Tibial artery (tissue), 4 donors: Measurements from ENCODE around the gene ACSL1.
A peak's percentile ranks its signal among the peaks of the same experiment; 100 is the strongest.

ENCODE experiments used
- DNase-seq, 2 donors: peaks; one replicate each; pipeline ENCODE4 v3.0.0-alpha.2; 2019
- H3K27ac ChIP-seq, 2 donors: fragments of 200-600 bp; sonication (generic) in 1 of 2; 1 replicate in 1 of 2; 2 replicates in 1 of 2; pipeline ENCODE4 v1.5.1; 2018 to 2019; ENCODE audit warnings: mild to moderate bottlenecking in 1 of 2
- H3K27me3 ChIP-seq, 2 donors: fragments of 200-600 bp; sonication (generic) in 1 of 2; one replicate each; pipeline versions ENCODE4 v1.5.1 to v1.6.0; 2016 to 2019
- H3K36me3 ChIP-seq, 3 donors: fragments of 200-600 bp; sonication (generic) in 2 of 3; one replicate each; pipeline ENCODE4 v1.5.1; 2016 to 2019; ENCODE audit warnings: mild to moderate bottlenecking in 2 of 3
- H3K4me1 ChIP-seq, 4 donors: fragments of 200-600 bp; sonication (generic) in 2 of 4; 1 replicate in 3 of 4; 2 replicates in 1 of 4; pipeline ENCODE4 v1.5.1; 2016 to 2019
- H3K4me3 ChIP-seq, 2 donors: fragments of 200-600 bp; sonication (generic) in 1 of 2; 1 replicate in 1 of 2; 2 replicates in 1 of 2; pipeline ENCODE4 v1.5.1; 2018 to 2019; ENCODE audit warnings: mild to moderate bottlenecking in 2 of 2
- H3K9me3 ChIP-seq, 3 donors: fragments of 200-600 bp; sonication (generic) in 1 of 3; one replicate each; pipeline ENCODE4 v1.5.1; 2016 to 2019
- CTCF ChIP-seq, 2 experiments: fragments of 200-600 bp in 1 of 2; fragments of 450-650 bp in 1 of 2; IDR thresholded peaks; one replicate each; pipeline ENCODE4 v1.5.1; 2017 to 2019; ENCODE audit warnings: antibody characterized with exemption in 2 of 2, mild to moderate bottlenecking in 1 of 2, moderate library complexity in 1 of 2
- intact Hi-C: fragments of 100-400 bp; cut with DNase I; formaldehyde crosslinking; loops from one replicate; pipeline ENCODE4 v1.15.0; 2023; ENCODE audit warnings: low total_unique reads

The ACSL1 gene

DNA sequence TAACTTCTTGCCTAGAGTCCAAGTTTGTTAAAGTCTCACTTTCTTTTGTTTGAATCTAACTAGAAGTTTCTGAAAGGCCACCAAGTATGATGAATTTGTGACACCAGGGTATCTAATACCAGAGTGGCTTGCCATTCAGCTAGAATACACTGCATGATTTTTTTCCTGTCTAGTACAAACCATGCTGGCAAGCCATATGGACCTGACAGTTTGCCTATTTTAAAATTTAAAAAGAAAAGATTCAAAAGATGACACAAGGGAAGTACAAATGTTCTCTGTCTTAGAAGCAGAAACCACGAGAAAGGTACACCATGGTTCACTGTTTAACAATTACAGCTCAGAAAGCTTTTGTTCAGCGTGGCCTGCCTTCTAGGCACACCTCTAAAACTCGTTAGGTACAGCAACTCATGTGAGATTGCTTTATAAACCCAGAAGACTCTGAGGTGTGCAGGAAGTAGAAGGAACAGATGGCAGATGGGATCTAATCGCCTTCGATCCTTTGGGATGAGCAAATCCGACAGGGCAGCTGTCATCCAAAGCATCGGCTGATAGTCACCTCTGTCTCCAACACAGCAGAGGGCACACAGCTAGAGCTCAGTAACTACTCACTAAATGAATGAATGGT is 56.5 kb downstream of the ACSL1 start:
- Histone ChIP-seq H3K27ac (no peak overlapping the region), H3K36me3 (peaks cover 56 to 85% (median 62%) of the 10 kb centered on the region in 3 donors), H3K4me1 (no peaks in the 10 kb centered on the region), H3K4me3 (no peak overlapping the region), H3K9me3 (no peaks in the 10 kb centered on the region), H3K27me3 (no peaks in the 10 kb centered on the region)
- intact Hi-C loops = no loop called here
- DNase-seq = no peak
- TF ChIP-seq CTCF (IDR thresholded peaks at IDR 0.05) = no peak

DNA sequence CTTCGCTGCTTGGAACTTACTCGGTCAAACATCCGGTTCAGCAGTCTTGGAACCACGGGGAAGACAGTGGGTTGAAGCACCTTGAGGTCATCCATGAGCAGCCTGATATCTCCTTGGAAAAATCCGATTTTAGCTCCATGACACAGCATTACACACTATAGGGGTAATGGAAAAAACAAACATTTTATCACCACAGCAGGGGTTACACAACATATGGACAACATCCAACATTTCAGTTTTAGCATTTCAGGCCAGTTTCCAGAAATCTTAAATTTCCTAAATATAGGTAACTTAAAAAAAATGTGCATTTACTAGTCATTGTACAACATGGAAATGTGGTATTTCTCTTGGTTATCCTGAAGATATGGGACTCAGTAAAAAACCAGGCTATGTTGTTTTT is 57.5 kb downstream of the ACSL1 start:
- intact Hi-C loops = no loop called here
- Histone ChIP-seq H3K4me1 (no peaks in the 10 kb centered on the region), H3K4me3 (no peak overlapping the region), H3K27me3 (no peaks in the 10 kb centered on the region), H3K9me3 (no peaks in the 10 kb centered on the region), H3K36me3 (peaks cover 53 to 87% (median 68%) of the 10 kb centered on the region in 3 donors), H3K27ac (no peak overlapping the region)
- no peak for DNase-seq
- no peak for TF ChIP-seq CTCF (IDR thresholded peaks at IDR 0.05)

- no peak overlapping the region for H3K27ac ChIP-seq
- no peaks in the 10 kb centered on the region for H3K27me3 ChIP-seq
- DNase-seq = peak in 1 of 2 donors; percentile 28
- H3K9me3 ChIP-seq = no peaks in the 10 kb centered on the region
- intact Hi-C loops = no loop called here
- no peak overlapping the region for H3K4me3 ChIP-seq
- TF ChIP-seq CTCF (IDR thresholded peaks at IDR 0.05) = no peak
- no peaks in the 10 kb centered on the region for H3K4me1 ChIP-seq
- H3K36me3 ChIP-seq = peaks cover 63 to 91% (median 79%) of the 10 kb centered on the region in 3 donors
These were observed 59.3 kb downstream of the ACSL1 start for GRCh38 chr4:184766446-184766845.

DNA sequence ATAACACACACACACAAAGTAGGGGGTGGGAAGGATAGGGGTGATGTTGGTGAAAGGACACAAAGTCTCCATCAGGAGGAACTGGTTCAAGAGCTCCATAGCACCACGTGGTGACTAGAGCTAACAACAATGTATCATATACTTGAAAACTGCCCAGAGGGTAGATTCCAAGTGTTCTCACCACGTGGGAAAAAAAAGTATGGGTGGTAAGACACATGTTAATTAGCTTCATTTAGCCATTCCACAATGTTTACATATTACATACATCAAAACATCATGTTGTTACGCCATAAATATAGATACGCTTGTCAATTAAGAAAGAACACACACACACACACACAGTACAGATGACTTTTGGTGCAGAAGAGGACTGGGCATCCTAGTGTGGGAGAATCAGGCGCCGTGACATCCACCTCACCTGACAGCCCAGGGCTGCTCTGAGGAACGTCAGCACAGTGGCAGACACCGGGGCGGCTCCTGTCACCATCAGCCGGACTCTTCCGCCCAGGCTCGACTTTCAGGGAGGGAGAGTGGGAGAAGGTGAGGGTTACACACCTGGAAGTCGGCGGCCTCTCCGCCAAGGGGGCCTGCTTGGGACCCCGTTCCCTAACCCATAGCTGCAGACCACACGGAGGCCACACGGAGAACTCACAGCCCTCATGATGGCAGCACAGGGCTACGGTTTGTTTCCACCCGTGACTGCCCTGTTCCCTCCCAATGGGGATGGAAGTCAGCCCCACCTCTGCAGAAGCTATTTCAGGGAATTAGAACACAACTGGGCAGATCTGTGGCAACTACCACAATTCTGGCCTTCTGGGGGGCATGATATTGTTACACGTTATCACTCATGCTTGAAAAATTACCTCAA is 60.1 kb downstream of the ACSL1 start:
- DNase-seq = peak in 1 of 2 donors; percentile 49
- no peak overlapping the region for H3K27ac ChIP-seq
- no peak for TF ChIP-seq CTCF (IDR thresholded peaks at IDR 0.05)
- no peaks in the 10 kb centered on the region for H3K9me3 ChIP-seq
- intact Hi-C loops = no loop called here
- H3K27me3 ChIP-seq = no peaks in the 10 kb centered on the region
- H3K36me3 ChIP-seq = peaks cover 70 to 96% (median 87%) of the 10 kb centered on the region in 3 donors
- no peak overlapping the region for H3K4me3 ChIP-seq
- H3K4me1 ChIP-seq = no peaks in the 10 kb centered on the region

DNA sequence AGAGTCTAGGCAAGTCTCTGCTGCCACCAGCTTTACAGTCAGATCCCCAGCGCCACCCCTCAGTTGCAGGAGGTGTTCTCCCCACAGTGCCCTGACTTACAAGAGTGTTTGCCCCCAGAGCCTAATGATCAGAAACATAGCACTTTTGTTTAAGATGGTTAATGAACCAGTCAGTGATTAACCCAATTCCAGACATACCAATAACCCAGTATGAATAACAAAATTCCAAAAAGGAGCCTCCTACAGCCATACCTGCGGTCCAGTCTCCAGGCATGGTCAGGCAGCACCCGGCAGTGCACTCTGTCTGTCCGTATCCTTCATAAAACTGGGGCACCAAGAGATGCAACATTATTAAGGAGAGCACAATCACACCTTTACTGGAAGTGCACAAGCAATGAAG is 61.2 kb downstream of the ACSL1 start:
- TF ChIP-seq CTCF (IDR thresholded peaks at IDR 0.05) = no peak
- DNase-seq = peak in 1 of 2 donors; percentile 16
- Histone ChIP-seq H3K4me3 (no peak overlapping the region), H3K27ac (no peak overlapping the region), H3K36me3 (peaks cover 73 to 96% (median 90%) of the 10 kb centered on the region in 3 donors), H3K9me3 (no peaks in the 10 kb centered on the region), H3K4me1 (no peaks in the 10 kb centered on the region), H3K27me3 (no peaks in the 10 kb centered on the region)
- intact Hi-C loops = no loop called here
